Activated CD4-positive, alpha-beta T cell treated with anti-CD3 and anti-CD28 coated beads, Interleukin-10, Interleukin-2, amounts not matched to agents 100 ng/mL and 50 ng/mL, durations not matched to agents 16 hours and 8 hours (primary cell): ENCODE measurements around the gene SMARCA1.

Experiments used
- DNase-seq: peaks from one replicate; pipeline ENCODE4 v3.0.0-alpha.2; 2020

The SMARCA1 gene

DNA sequence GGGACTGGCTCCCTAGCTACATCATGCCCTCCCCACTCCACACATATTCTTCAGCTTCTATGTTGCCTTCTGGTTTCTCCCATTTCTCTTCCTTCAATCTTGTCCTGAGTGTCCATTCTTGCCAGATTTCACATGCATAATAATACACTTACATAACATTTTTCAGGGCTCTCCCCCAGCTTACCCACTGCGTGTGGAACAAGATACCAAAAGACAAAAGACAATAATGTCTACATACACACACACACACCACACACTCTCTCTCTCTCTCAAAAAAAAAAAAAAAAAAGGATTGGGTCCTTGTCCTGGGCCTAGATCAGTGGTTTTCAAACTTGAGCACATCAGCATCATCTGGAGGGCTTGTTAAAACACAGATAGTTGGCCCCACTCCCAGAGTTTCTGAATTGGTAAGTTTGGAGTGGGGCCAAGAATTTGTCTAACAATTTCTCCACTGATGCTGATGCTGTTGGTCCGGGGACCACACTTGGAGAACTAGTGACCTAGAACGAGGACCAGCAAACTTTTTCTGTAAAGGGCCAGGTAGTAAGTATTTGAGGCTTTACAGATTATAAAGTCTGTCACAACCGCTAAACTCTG lies 6.5 kb upstream of the SMARCA1 start:
- DNase-seq = no peak

- no peak for DNase-seq
Observed at GRCh38 chrX:129525896-129526295, 2.6 kb upstream of the SMARCA1 start.

GRCh38 chrX:129525162-129525561 lies 1.9 kb upstream of the SMARCA1 start:
- no peak for DNase-seq

DNA sequence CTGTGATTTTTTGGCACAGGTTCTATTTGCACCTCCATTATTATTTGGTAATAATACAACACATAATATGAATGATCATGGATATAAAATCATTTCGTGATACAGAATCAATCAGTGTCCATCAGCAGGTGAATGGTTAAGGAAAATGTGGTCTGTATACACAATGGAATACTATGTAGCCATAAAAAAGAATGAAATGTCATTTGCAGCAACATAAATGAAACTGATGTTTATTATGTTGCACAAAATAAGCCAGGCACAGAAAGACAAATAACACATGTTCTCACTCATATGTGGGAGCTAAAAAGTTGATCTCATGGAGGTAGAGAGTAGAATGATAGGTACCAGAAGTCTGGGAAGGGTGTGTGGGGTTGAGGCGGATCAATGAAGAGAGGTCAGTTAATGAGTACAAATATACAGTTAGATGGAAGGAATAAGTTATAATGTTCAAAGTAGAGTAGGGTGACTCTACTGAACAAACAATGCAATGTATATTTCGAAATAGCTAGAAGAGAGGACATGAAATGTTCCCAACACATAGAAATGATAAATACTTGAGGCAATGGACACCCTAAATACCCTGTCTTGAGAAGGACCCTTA lies 1.1 kb upstream of the SMARCA1 start:
- no peak for DNase-seq

- no peak for DNase-seq
Observed at GRCh38 chrX:129522184-129523078, 859 bp downstream of the SMARCA1 start.

- DNase-seq = no peak
Observed at GRCh38 chrX:129520151-129520550, 3.1 kb downstream of the SMARCA1 start.

GRCh38 chrX:129516402-129516801 lies 6.9 kb downstream of the SMARCA1 start:
- DNase-seq = no peak

DNA sequence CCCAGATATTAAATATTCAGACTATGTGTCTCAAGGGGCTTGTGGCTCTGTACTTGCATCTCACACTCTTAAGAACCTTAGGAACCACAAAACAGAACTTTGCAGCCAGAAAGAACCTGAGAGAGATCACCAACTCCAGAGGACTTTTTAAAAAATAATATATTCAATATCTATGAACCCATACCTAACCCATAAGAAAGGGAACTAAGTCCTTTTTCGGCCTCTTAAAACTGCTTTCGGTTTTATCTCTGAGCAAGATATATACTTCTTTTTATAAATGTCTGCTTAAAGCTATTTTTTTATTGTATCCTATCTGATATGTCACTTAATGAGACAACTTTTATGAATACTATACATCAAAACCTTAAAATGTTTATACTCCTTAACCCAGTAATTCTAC lies 10.9 kb downstream of the SMARCA1 start:
- DNase-seq = no peak

DNA sequence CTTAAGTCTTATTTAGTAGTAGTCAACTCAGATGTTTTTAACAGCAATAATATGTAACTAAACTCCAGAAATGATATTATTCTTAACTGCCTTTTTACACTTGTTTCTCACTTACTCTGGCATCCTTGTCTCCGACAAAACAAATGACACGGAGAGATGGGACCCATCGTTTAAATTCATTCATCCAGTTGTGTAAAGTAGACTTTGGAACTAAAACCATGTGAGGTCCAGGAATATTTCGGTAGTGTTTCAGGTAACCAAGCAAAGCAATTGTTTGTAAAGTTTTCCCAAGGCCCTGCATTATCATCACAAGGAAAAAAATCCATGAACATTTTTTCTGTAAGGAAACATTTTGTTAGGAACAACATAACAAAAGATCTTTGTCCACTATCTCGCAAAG lies 11.6 kb downstream of the SMARCA1 start:
- DNase-seq = no peak

DNA sequence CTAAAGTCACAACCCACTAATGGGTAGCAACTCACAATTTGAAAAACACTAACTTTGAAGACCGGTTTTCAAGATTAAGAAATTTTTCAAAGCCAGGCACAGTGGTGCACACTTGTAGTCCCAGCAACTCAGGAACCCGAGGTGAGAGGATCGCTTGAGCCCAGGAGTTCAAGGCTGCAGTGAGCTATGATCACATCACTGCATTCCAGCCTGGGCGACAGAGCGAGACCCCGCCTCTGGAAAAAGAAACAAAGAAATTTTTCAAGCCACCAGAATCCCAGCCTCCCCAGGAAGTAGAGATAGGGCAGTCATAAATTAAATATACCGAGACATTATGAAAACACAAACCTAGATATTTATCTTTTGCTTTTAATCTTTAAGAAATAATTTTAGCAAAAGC lies 13.0 kb downstream of the SMARCA1 start:
- DNase-seq = no peak

GRCh38 chrX:129497146-129497843 lies 26.0 kb downstream of the SMARCA1 start:
- no peak for DNase-seq

DNA sequence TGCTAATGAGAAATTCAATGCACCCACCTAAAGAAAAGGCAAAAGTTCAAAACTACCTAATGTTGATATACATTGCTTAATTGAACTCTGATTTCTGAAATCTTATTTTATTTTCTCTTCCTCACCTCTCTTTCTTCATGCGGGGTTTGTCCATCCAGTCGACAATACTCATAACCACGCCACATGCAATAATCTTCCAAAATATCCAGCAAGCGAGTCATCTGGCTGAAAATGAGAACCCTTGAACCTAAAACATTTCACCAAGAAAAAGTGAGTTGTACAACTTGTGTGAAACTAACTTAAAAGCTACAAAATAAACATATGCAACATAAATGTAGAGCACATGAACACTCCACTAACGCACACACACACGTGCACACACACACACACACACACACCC lies 26.7 kb downstream of the SMARCA1 start:
- DNase-seq = no peak

- no peak for DNase-seq
Observed at GRCh38 chrX:129495900-129496299, 27.4 kb downstream of the SMARCA1 start.

- no peak for DNase-seq
Observed at GRCh38 chrX:129494887-129495286, 28.4 kb downstream of the SMARCA1 start.

DNA sequence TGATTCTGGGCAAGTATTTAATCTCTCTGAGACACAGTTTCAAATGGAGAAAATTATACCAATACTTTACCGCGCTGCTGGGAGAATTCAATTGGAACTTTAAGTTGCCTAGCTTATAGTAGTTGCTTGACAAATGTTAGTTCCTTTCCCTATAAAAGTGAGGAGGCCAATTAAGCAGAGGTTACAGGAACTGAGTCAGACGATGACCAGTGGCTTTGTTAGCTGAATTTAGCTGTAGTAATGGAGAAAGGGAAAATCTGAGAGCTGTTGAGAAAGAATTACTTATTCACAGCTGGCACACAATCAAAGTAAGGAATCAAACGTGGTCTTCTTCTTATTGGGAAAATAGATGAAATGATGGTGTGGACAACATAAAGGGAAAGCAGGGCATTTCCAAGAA lies 29.6 kb downstream of the SMARCA1 start:
- no peak for DNase-seq

GRCh38 chrX:129490330-129490729 lies 33.0 kb downstream of the SMARCA1 start:
- DNase-seq = no peak

- DNase-seq = no peak
Observed at GRCh38 chrX:129488359-129488758, 34.9 kb downstream of the SMARCA1 start.

DNA sequence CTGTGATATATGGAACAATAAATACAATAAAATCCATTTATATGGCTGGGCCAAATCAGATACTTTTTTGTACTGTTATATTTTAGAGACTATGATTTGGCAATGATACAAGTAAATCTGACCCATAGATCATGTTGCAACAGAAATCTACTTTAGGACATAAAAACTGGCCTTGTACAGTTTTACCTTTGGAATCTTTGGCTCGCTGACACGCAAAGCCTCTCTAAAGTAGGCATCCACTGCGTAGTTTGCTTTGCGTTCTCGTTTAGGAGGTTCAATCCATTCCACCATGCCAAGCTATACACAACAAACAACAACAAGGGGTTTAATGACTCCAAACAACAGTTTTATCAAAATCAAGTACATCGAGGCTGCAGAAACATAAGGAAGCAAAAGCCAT lies 42.4 kb downstream of the SMARCA1 start:
- DNase-seq = no peak

DNA sequence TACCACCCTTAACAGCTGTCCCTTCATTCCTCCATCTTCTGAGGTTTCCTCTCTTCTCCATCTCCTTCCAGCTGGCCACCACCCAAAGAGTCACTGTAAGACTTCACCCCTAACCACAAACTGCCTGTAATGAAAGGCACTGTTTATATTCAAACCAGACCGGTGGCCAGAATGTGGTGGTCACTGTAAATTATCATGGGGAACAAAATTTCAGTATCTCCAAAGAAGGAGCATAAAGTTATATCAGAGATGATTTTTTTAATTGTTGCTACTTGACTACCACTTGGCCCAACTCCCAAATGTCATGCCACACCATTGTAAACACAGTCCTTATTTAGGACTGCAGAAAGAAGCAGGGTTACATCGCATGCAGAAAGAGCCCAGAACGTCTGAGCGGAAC lies 44.8 kb downstream of the SMARCA1 start:
- DNase-seq = no peak

- DNase-seq = no peak
Observed at GRCh38 chrX:129472116-129472515, 51.2 kb downstream of the SMARCA1 start.

DNA sequence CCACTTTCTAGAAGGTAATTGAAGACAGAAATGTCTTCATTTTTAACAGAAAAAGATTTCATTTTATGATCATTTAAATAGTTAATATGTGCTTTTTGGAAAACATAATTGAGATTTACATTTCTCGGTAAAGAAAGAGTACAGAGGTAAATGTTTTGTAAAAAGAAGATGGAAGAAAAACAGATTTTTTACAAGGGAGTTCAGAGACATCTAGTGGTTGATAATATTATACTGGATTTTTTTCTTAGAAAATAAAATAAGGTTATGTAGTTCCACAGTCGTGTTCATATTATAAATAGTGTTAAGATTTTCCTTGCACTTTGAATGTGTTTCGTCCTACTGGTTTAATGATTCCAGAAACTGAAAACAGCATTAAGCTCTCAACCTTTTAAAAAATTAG lies 60.6 kb downstream of the SMARCA1 start:
- no peak for DNase-seq

GRCh38 chrX:129461801-129462456 lies 61.4 kb downstream of the SMARCA1 start:
- no peak for DNase-seq

GRCh38 chrX:129452523-129452922 lies 70.8 kb downstream of the SMARCA1 start:
- no peak for DNase-seq
